H9 (cell line): ENCODE results near the gene ACTN4. TPM values are rescaled to one million over a fixed set of nuclear protein-coding genes. Genes with fewer than 3 reads are reported as not detected.

Source experiments
- DNase-seq: peaks from one replicate; pipeline ENCODE4 v3.0.0-alpha.2; 2017
- H2AFZ ChIP-seq: one replicate; pipeline ENCODE4 v1.6.1; 2013; ENCODE audit warnings: mild to moderate bottlenecking, low read length, control low read depth, moderate library complexity
- H2AK5ac ChIP-seq: 2 replicates; pipeline ENCODE4 v1.6.1; 2013; ENCODE audit warnings: low read length, control low read depth, mixed read lengths; ENCODE audit not compliant: insufficient read length
- H2BK120ac ChIP-seq: one replicate; pipeline ENCODE4 v1.6.1; 2013; ENCODE audit warnings: low read depth, mild to moderate bottlenecking, low read length, control low read depth, inconsistent platforms; ENCODE audit not compliant: poor library complexity, severe bottlenecking
- H2BK12ac ChIP-seq: 2 replicates; pipeline ENCODE4 v1.6.1; 2013; ENCODE audit warnings: low read length, control low read depth, mixed read lengths, low read depth; ENCODE audit not compliant: insufficient read length
- H2BK15ac ChIP-seq: 2 replicates; pipeline ENCODE4 v1.6.1; 2013; ENCODE audit warnings: low read depth, low read length, control low read depth
- H2BK20ac ChIP-seq: one replicate; pipeline ENCODE4 v1.6.1; 2013; ENCODE audit warnings: low read depth, mild to moderate bottlenecking, low read length, control low read depth, inconsistent platforms; ENCODE audit not compliant: poor library complexity, severe bottlenecking
- H2BK5ac ChIP-seq: 2 replicates; pipeline ENCODE4 v1.6.1; 2013; ENCODE audit warnings: low read length, control low read depth, mixed read lengths; ENCODE audit not compliant: insufficient read length
- H3K14ac ChIP-seq: 2 replicates; pipeline ENCODE4 v1.6.1; 2013; ENCODE audit warnings: low read length, control low read depth; ENCODE audit not compliant: insufficient read depth
- H3K18ac ChIP-seq: 2 replicates; pipeline ENCODE4 v1.6.1; 2013; ENCODE audit warnings: low read depth, mild to moderate bottlenecking, mixed read lengths, low read length, control low read depth; ENCODE audit not compliant: insufficient read length
- H3K23ac ChIP-seq: 2 replicates; pipeline ENCODE4 v1.6.1; 2013; ENCODE audit warnings: low read length, control low read depth, mixed read lengths, low read depth; ENCODE audit not compliant: insufficient read length
- H3K23me2 ChIP-seq: 2 replicates; pipeline ENCODE4 v1.6.1; 2013; ENCODE audit warnings: low read depth, mild to moderate bottlenecking, mixed read lengths, low read length, control low read depth; ENCODE audit not compliant: insufficient read length, poor library complexity, severe bottlenecking
- H3K27ac ChIP-seq: 2 replicates; pipeline ENCODE4 v1.5.1; 2013; ENCODE audit warnings: low read length, control low read depth, mixed read lengths, low read depth; ENCODE audit not compliant: insufficient read length
- H3K27me3 ChIP-seq: 2 replicates; pipeline ENCODE4 v1.6.1; 2013; ENCODE audit warnings: low read length, control low read depth, inconsistent platforms; ENCODE audit not compliant: insufficient read depth
- H3K4ac ChIP-seq: 2 replicates; pipeline ENCODE4 v1.6.1; 2013; ENCODE audit warnings: low read depth, mild to moderate bottlenecking, control low read depth, inconsistent platforms, low read length, moderate library complexity
- H3K4me1 ChIP-seq: 2 replicates; pipeline ENCODE4 v1.6.1; 2013; ENCODE audit warnings: low read length, control low read depth, inconsistent platforms; ENCODE audit not compliant: insufficient read depth
- H3K4me2 ChIP-seq: 2 replicates; pipeline ENCODE4 v1.6.1; 2013; ENCODE audit warnings: low read length, control low read depth, mixed read lengths; ENCODE audit not compliant: insufficient read length, insufficient read depth
- H3K56ac ChIP-seq: 2 replicates; pipeline ENCODE4 v1.6.1; 2013; ENCODE audit warnings: low read depth, mild to moderate bottlenecking, mixed read lengths, low read length, control low read depth; ENCODE audit not compliant: insufficient read length
- H3K79me1 ChIP-seq: 2 replicates; pipeline ENCODE4 v1.6.1; 2013; ENCODE audit warnings: low read depth, mild to moderate bottlenecking, moderate library complexity, low read length, control low read depth, inconsistent platforms; ENCODE audit not compliant: insufficient read depth, poor library complexity, severe bottlenecking
- H3K79me2 ChIP-seq: 2 replicates; pipeline ENCODE4 v1.6.1; 2013; ENCODE audit warnings: low read length, control low read depth, inconsistent platforms; ENCODE audit not compliant: insufficient read depth
- H3K9ac ChIP-seq: 2 replicates; pipeline ENCODE4 v1.6.1; 2013; ENCODE audit warnings: low read length, control low read depth, mixed read lengths; ENCODE audit not compliant: insufficient read length; ENCODE audit errors: extremely low read depth
- H3K9me3 ChIP-seq: one replicate; pipeline ENCODE4 v1.6.1; 2013; ENCODE audit warnings: low read depth, low read length, inconsistent platforms; ENCODE audit not compliant: control insufficient read depth
- H3T11ph ChIP-seq: one replicate; pipeline ENCODE4 v1.6.1; 2013; ENCODE audit warnings: mild to moderate bottlenecking, low read length, control low read depth, inconsistent platforms
- H4K20me1 ChIP-seq: one replicate; pipeline ENCODE4 v1.6.1; 2013; ENCODE audit not compliant: control insufficient read depth, insufficient read length, insufficient read depth
- H4K5ac ChIP-seq: 2 replicates; pipeline ENCODE4 v1.6.1; 2013; ENCODE audit warnings: low read depth, mild to moderate bottlenecking, mixed read lengths, low read length, control low read depth; ENCODE audit not compliant: insufficient read length
- H4K8ac ChIP-seq: replicated peaks from 2 replicates; pipeline ENCODE4 v1.6.1; 2013; ENCODE audit warnings: low read length, control low read depth, mixed read lengths, low read depth; ENCODE audit not compliant: insufficient read length
- H4K91ac ChIP-seq: 2 replicates; pipeline ENCODE4 v1.6.1; 2013; ENCODE audit warnings: low read depth, mild to moderate bottlenecking, moderate library complexity, mixed read lengths, low read length, control low read depth; ENCODE audit not compliant: insufficient read length
- H3K27ac Mint-ChIP-seq, 3 experiments: 2 replicates in 2 of 3; 3 replicates in 1 of 3; pipeline ENCODE4 v1.8.0; 2020 to 2021; ENCODE audit warnings: mixed read lengths in 3 of 3, mild to moderate bottlenecking in 1 of 3, moderate library complexity in 1 of 3
- H3K27me3 Mint-ChIP-seq: 2 replicates; pipeline ENCODE4 v1.8.0; 2021; ENCODE audit warnings: low read depth, mild to moderate bottlenecking, moderate library complexity, mixed read lengths
- H3K36me3 Mint-ChIP-seq, 3 experiments: 2 replicates in 2 of 3; 3 replicates in 1 of 3; pipeline ENCODE4 v1.8.0; 2020 to 2021; ENCODE audit warnings: low read depth in 3 of 3, mixed read lengths in 3 of 3; ENCODE audit not compliant: insufficient read depth in 1 of 3
- H3K4me1 Mint-ChIP-seq, 2 experiments: 2 replicates each; pipeline ENCODE4 v1.8.0; 2020; ENCODE audit warnings: mixed read lengths in 2 of 2
- H3K4me3 Mint-ChIP-seq, 2 experiments: 2 replicates in 1 of 2; 3 replicates in 1 of 2; pipeline ENCODE4 v1.8.0; 2020 to 2021; ENCODE audit warnings: mild to moderate bottlenecking in 2 of 2, mixed read lengths in 2 of 2, moderate library complexity in 1 of 2
- H3K9me3 Mint-ChIP-seq, 2 experiments: 2 replicates in 1 of 2; 3 replicates in 1 of 2; pipeline ENCODE4 v1.8.0; 2020; ENCODE audit warnings: mild to moderate bottlenecking in 2 of 2, mixed read lengths in 2 of 2, moderate library complexity in 1 of 2
- CTCF ChIP-seq: fragments of 200-600 bp; sonication (generic); conservative IDR thresholded peaks from 3 replicates; pipeline ENCODE4 v1.8.0; 2021; ENCODE audit warnings: antibody characterized with exemption, mild to moderate bottlenecking
- WGBS: extraction: QIAGEN DNeasy Blood & Tissue Kit; methylation state at CpG from one replicate; pipeline ENCODE4 v1.1.7; 2013; ENCODE audit warnings: missing lambda C conversion rate, low lambda C conversion rate, mixed read lengths; ENCODE audit not compliant: insufficient read length; ENCODE audit errors: extremely low coverage; 5-methylcytosine and 5-hydroxymethylcytosine counted together
- total RNA-seq: library from RNA; stranded (reverse); gene quantifications from 2 replicates; pipeline ENCODE4 v1.2.1, GENCODE V29; 2021

ACTN4 gene
- total RNA-seq, 1 experiment from 2014 or later, result 369 TPM

- Histone ChIP-seq H4K20me1 (no peaks in the 10 kb centered on the region), H4K91ac (no peak overlapping the region), H3K56ac (no peak overlapping the region), H2BK15ac (no peak overlapping the region), H2AK5ac (no peak overlapping the region), H3K9ac (no peak overlapping the region), H3K14ac (no peak overlapping the region), H3K4me2 (no peak overlapping the region), H3K27me3 (no peaks in the 10 kb centered on the region), H3K9me3 (no peaks in the 10 kb centered on the region), H2BK5ac (no peak overlapping the region), H3K23me2 (no peaks in the 10 kb centered on the region), H3K4me1 (no peaks in the 10 kb centered on the region), H3K79me2 (no peaks in the 10 kb centered on the region), H2BK20ac (no peak overlapping the region), H3K79me1 (no peaks in the 10 kb centered on the region), H2BK12ac (no peak overlapping the region), H4K8ac (no peak overlapping the region), H3K23ac (no peak overlapping the region), H3T11ph (no peak overlapping the region), H2BK120ac (no peak overlapping the region), H3K4ac (no peak overlapping the region), H2AFZ (no peak overlapping the region), H3K18ac (no peak overlapping the region), H4K5ac (no peak overlapping the region), H3K27ac (no peak overlapping the region)
- Mint-ChIP-seq H3K27ac (peak overlapping the region in 2 of 3 experiments; percentile 73 to 86; a peak in 4 of 7 replicates), H3K9me3 (no peaks in the 10 kb centered on the region), H3K36me3 (peaks cover 35 to 82% (median 82%) of the 10 kb centered on the region in 3 experiments), H3K4me1 (peaks cover 20 to 23% of the 10 kb centered on the region in 2 experiments), H3K27me3 (peaks cover 2% of the 10 kb centered on the region; the same call in 1 of the 2 replicates), H3K4me3 (no peak overlapping the region; a peak in 1 of 5 replicates)
- no peak for DNase-seq
- no peak for TF ChIP-seq CTCF
- no CpG with 5 or more reads among the region's 16 CpGs for WGBS
Observed at GRCh38 chr19:38632476-38633213, 14.8 kb upstream of the ACTN4 start.
